Measurements from ENCODE around the gene DOCK8.

DOCK8 gene

GRCh38 chr9:462121-462520 lies 247.5 kb downstream of the DOCK8 start:
- no peak for DNase-seq (ENCODE audit: low read depth)

DNA sequence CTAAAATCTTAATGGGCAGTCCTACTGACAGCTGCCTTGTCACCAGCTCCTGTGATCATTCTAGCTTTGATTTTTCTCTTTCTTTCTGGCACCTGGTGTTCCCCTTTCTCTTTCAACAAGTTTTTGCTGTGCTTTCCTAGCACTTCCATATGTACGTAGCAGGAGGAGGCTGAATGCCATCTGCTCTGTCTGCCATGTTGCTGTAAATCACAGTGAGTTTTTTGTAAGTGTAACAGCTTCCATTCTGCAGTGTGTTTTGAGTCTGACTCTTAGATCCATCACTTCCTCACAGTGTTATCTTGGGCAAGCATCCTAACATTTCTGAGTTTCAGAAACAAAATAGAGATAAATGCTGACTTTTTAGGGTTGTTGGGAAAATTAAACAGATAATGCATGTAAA lies 247.9 kb downstream of the DOCK8 start:
- DNase-seq (ENCODE audit: low read depth) = no peak

GRCh38 chr9:463455-464171 lies 248.9 kb downstream of the DOCK8 start:
- DNase-seq (ENCODE audit: low read depth) = no peak

DNA sequence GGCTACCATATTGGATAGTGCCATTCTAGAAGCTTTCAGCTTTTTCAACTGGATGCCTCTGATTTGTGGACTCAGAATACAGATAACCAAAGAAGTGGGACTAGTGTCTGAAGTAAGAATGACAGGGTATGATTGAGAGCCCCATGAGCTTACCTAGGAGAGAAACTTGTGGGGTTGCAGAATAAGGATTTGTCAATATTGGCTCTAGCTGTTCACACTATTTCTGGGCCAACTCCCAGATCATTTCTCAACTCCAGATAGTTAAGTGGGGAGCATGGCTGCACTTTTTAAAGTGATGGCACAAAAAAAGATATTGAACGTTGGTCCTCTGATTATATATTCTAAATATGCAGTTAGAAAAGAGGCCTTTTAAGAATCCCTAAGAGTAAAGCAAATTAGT lies 252.1 kb downstream of the DOCK8 start:
- no peak for DNase-seq (ENCODE audit: low read depth)

GRCh38 chr9:468766-469426 lies 254.2 kb downstream of the DOCK8 start:
- DNase-seq (ENCODE audit: low read depth) = no peak

DNA sequence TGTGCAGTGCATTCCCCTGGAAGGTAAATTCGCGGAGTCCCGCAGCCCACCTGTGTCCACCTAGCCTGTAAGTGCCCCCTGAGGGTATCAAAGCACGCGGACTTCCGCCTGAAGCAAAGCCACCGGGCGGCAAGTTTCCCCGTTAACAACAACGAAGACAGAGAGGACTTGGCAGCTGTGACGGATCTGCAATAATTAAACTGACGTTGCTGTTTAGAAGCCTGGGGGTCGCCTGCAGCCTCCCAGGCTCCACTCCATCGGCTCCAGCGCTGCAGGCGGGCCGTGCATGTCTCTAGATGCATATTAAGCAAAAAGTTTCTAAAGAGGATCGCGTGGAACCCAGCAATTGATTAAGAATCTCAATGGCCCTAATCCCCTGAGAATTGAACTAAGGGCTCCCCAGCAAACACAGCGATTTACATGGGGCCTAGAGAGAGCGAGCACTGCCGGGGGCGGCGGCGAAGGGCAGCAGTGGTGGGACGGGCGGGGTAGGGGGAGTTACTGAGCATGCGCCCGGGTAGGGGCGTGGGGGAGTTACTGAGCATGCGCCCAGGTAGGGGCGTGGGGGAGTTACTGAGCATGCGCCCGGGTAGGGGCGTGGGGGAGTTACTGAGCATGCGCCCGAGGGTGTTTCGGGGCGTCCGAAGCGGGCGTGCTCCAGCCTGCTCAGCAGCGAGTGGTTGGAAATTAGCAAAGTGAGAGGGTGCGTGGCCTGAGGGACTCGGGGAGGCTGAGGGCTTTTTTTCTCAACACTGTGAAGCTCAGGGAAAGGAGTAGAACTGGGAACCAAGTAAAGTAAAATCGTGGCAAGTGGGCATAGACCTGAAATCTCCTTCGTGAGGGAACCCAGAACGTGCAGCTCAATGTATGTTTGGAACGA lies 255.2 kb downstream of the DOCK8 start:
- DNase-seq (ENCODE audit: low read depth) = peak; percentile 91

DNA sequence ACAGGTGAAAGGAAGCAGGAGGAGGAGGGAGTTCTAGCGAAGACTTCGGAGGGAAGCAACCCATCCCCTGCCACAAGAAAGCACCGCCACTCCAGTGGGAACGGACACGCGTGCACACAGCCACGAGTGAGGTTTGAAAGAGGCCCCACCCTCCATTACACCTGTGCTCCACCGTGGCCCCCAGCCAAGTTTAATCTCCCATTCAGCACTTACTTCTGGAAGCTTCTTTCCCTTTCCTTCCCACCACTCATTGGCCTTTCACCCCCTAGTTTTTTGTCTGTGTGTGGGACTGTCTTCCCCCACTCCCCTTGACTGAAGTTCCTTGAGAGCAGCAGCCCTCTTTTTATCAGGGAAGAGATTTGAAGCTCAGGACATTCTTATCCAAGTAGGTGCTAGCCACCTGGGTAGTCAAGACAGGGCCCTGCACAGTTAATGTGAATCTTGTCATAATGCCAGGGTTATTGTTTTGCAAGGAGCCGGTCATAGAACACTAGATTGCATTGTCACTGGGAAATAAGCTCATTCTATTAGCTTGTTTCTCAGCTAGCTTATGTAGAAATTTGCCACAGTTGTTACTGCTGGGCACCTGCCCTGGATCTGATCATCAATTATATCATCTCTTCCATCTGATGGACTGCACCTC lies 256.0 kb downstream of the DOCK8 start:
- no peak for DNase-seq (ENCODE audit: low read depth)

DNA sequence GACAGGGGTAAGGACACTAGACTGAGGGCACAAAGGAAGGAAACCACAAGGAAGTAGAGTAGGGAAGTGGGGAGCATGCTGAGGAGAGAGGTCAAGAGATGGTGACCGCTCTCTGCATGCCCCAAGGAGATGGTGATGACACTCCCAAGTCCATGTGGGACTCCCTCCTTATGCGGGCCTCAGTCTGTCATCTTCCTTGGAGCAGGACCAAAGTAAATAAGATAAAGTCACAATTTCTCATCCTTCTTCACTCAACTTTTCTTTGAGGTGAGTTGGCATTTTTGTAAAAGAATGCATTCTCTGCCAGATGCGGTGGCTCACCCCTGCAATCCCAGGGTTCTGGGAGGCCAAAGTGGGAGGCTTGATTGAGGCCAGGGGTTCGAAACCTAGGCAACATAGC lies 256.7 kb downstream of the DOCK8 start:
- no peak for DNase-seq (ENCODE audit: low read depth)

DNA sequence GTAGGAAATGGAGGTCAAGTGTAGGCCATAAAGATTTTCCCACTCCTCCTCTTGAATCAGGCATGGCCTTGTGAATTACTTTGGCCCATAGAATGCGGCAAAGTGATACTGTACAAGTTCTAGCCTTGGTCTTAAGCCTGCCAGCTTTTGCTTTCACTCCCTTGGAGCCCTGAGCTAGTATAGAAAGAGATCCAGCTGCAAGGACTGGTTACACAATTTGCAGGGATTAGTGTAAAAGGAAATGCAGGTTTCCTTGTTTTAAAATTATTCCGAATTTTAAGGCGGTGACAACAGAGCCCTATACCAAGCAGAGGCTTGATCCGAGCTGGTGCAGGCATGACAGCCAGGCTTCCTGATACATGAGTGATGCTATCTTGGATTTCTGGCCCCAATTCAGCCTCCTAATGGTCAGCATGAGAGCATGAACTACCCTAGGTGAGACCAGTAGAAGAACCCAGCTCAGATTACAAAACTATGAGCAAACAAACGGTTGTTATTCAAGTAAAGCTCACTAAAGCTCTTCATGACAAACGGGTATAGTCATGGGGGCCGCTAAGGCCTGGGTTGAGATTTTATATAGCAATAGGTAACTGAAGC lies 257.9 kb downstream of the DOCK8 start:
- DNase-seq (ENCODE audit: low read depth) = no peak

DNA sequence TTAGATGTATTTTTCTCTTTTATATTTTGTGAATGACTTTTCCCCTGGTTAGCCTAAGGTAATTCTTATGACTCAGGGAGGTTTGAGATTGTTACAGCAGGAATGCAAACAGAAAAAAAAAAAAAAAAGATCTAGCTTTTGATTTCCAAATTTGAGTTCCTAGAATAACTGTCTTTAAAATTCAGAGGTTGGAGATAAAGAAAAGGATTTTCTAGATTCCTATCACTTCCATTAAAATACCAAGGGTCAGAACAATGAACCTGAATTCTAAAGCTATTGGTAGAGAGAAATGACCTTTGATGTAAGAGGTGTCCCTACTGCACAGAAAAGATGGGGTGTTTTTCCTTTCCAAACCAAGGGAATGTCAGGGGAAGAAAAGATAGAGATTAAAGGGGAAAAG lies 262.5 kb downstream of the DOCK8 start:
- DNase-seq (ENCODE audit: low read depth) = no peak

GRCh38 chr9:479304-479970 lies 264.8 kb downstream of the DOCK8 start:
- DNase-seq (ENCODE audit: low read depth) = no peak

DNA sequence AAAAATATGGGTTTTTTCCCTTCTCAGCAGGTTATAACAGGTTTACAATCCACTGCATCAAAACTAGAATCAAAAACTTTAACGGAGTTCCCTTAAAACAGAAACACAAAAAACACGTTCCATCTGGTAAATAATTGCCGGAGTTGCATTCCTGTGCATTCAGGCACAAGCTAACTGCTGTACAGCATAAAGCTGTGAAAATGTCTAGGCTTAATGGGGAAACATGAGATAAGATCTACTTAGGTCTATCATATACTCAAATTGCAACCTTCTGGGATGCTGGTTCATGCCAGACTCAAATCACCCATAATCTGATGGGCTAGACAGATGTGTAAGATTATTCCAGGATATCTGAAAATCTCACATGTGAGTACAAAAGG lies 265.3 kb downstream of the DOCK8 start:
- no peak for DNase-seq (ENCODE audit: low read depth)

GRCh38 chr9:482739-483138 lies 268.1 kb downstream of the DOCK8 start:
- DNase-seq (ENCODE audit: low read depth) = no peak

GRCh38 chr9:486156-486555 lies 271.5 kb downstream of the DOCK8 start:
- no peak for DNase-seq (ENCODE audit: low read depth)

- no peak for DNase-seq (ENCODE audit: low read depth)
Observed at GRCh38 chr9:487429-487828, 272.8 kb downstream of the DOCK8 start.

GRCh38 chr9:488448-488847 lies 273.8 kb downstream of the DOCK8 start:
- no peak for DNase-seq (ENCODE audit: low read depth)

DNA sequence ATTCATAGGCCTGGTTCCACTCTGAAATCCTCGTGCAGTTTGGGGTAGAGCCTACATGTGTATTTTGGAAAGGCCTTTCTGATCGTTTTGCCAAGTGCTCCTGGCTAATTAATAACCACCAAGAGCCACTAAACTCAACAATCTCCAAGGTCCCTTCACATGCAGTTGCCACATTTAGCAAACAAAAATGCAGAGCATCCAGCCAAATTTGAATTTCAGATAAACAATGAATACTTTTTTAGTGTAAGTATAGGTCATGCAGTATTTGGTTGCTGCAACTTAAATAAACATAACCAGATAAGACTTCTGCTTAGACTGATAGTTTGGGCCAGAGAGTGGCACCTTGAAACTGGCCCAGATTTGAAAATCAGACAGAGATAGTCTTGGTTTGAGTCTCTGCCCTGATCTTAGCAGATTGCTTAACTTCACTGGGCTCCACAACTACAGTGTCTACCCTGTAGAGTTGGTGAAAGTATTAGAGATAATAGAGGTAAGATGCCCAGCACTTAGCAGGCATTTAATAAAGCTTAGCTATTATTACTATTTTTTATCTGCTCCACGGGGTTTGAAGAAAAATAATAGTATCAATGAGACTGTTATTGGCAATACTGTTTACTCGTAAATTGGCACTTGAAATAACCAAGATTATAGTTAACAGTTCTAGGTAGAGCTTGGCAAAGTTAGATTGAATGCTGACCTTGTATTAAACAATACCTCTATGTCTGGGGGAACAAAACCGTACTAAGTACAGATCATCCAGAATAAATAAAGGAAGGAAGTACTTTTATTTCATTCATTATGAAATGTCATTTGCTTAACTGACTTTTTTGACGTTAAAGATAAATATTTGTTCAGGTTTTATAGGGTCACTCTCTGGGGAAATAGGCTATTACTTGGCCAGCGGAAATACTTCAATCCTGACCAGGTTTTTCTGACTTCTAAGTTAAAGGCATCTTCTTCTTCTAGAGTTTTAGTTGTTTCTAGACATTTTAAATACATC lies 274.8 kb downstream of the DOCK8 start:
- no peak for DNase-seq (ENCODE audit: low read depth)

DNA sequence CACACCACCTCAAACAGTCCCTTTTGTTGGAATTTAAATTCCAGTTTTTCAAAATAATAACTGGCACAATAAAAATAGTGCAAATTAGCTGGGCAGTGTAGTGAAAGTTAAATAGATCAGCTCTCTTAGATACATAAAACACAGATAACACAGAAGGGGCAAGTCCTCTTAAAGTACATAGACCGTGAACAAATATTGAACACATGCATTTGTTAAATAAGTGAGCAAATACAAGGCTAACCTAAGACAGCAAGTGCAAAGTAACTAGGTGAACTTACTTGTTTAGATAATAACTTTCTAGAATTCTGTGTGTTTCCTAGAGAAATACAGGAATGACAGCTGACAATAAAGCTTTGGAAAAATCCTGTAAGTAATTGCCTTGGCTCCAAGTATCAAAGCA lies 280.1 kb downstream of the DOCK8 start:
- DNase-seq (ENCODE audit: low read depth) = no peak

GRCh38 chr9:495739-496138 lies 281.1 kb downstream of the DOCK8 start:
- no peak for DNase-seq (ENCODE audit: low read depth)

DNA sequence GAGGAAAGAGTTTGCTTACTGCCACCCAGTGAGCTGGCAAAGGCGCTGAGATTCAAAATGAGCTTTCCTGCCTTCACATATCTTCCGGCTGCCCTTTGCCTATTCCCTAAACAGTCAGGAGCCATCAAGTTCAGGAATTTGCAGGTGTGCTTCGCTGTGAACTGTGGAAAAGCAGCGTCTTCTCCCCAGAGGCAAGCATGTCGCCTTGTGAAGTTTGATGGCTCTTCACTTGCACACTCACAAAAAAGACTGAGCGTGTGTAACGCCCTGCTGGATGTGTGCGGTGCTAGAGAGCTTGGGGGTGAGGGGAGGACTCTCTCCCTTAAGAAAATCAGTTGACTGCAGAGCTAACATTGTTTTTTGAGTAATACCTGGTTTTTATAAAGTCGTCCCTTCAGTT lies 288.7 kb downstream of the DOCK8 start:
- no peak for DNase-seq (ENCODE audit: low read depth)

Measured in activated T-helper 1 cell treated with Interleukin-2 at 50 U/mL for 16 hours (primary cell).